Sigmoid colon (tissue), 7 donors: ENCODE data around the gene SHFL. TPM values are rescaled to one million over a fixed set of nuclear protein-coding genes. Genes with fewer than 3 reads are reported as not detected.
A peak's percentile ranks its signal among the peaks of the same experiment; 100 is the strongest.

Experiments used
- DNase-seq: peaks from one replicate; pipeline ENCODE4 v3.0.0-alpha.2; 2019
- H3K27ac ChIP-seq, 4 donors: fragments of 200-600 bp; sonication (generic); one replicate each; pipeline ENCODE4 v1.5.1; 2016 to 2019; ENCODE audit warnings: mild to moderate bottlenecking in 1 of 4
- H3K27me3 ChIP-seq, 3 donors: fragments of 200-600 bp; sonication (generic); one replicate each; pipeline ENCODE4 v1.5.1; 2019; ENCODE audit warnings: mild to moderate bottlenecking in 1 of 3
- H3K36me3 ChIP-seq, 4 donors: fragments of 200-600 bp; sonication (generic); one replicate each; pipeline ENCODE4 v1.5.1; 2016 to 2019
- H3K4me1 ChIP-seq, 4 donors: fragments of 200-600 bp; sonication (generic); one replicate each; pipeline ENCODE4 v1.5.1; 2017 to 2019
- H3K4me3 ChIP-seq, 4 donors: fragments of 200-600 bp; sonication (generic); one replicate each; pipeline ENCODE4 v1.5.1; 2017 to 2019; ENCODE audit warnings: mild to moderate bottlenecking in 2 of 4, moderate library complexity in 1 of 4
- H3K9me3 ChIP-seq, 4 donors: fragments of 200-600 bp in 3 of 4; sonication (generic) in 3 of 4; one replicate each; pipeline versions ENCODE4 v1.5.1 to v1.6.1; 2013 to 2019
- EP300 ChIP-seq, 4 donors: sonication (generic); formaldehyde crosslinking; IDR thresholded peaks; one replicate each; pipeline ENCODE4 v1.6.1; 2017; ENCODE audit warnings: antibody characterized with exemption in 4 of 4
- POLR2A ChIP-seq, 2 donors: fragments of 450-650 bp; IDR thresholded peaks; one replicate each; pipeline ENCODE4 v1.6.1; 2016; ENCODE audit warnings: antibody characterized with exemption in 2 of 2, mild to moderate bottlenecking in 2 of 2, moderate library complexity in 2 of 2
- POLR2AphosphoS5 ChIP-seq, 4 donors: sonication (generic); formaldehyde crosslinking; IDR thresholded peaks; one replicate each; pipeline ENCODE4 v1.6.1; 2017; ENCODE audit warnings: antibody characterized with exemption in 4 of 4
- WGBS, 2 donors: extraction: QIAGEN DNeasy Blood & Tissue Kit; methylation state at CpG; one replicate each; pipeline ENCODE4 v1.1.7; 2013; 5-methylcytosine and 5-hydroxymethylcytosine counted together
- intact Hi-C: fragments of 100-400 bp; cut with DNase I; formaldehyde crosslinking; loops from one replicate; pipeline ENCODE4 v1.15.1; 2023
- polyA plus RNA-seq, 3 donors: library from polyadenylated mRNA; stranded (reverse); fragments of 200-250 nt; gene quantifications; one replicate each; pipeline ENCODE4 v1.2.3, GENCODE V29; 2013
- total RNA-seq, 4 donors: library from RNA; depleted of rRNA; stranded (reverse); fragments of >200 nt; gene quantifications; one replicate each; pipeline ENCODE4 v1.1.0, GENCODE V29; 2016
- TF ChIP-seq, protein P1 (sequence below), 4 experiments: fragments of 450-650 bp in 3 of 4; fragments of 200-600 bp in 1 of 4; IDR thresholded peaks; one replicate each; pipeline ENCODE4 v1.5.1; 2016 to 2019; ENCODE audit warnings: antibody characterized with exemption in 4 of 4, mild to moderate bottlenecking in 3 of 4, moderate library complexity in 2 of 4
- donor health status: healthy with polysubstance abuse.
- donor health status: Bipolar disorder and iron deficiency.
- donor health status: healthy.

SHFL gene
- total and polyA plus RNA-seq, 7 donors, result 17.1 to 44.9 (median 26.2) TPM

DNA sequence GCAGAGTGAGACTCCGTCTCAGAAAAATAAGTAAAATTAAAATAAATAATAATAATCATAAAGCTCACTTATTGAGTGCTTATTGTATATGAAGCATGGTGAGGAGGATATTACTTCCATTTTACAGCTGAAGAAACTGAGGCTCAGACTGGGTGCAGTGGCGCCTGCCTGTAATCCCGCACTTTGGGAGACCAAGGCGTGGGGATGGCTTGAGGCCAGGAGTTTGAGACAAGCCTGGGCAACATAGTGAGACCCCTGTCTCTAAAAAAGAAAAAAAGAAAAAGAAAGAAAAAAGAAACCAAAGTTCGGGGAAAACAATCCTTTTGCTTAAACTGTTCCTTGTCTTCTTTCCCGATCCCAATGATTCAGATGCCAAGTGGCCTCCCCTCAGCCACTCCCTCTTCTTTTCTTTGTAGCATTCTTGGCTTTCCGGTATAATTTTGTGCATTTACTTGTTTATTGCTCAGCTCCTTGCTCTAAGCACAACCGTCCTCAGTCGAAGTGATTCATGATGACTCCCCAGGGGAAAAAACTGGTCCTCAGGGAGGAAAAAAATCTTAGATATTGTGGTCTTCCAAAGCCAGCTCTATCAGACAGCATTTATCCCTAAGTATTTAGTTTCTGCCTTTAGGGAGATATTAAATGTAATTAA is 34.5 kb downstream of the SHFL start:
- 62 to 75% methylated on average over 9 of the region's 9 CpGs for WGBS, 2 donors
- Histone ChIP-seq H3K27me3 (no peaks in the 10 kb centered on the region), H3K4me1 (peaks cover 0 to 30% (median 16%) of the 10 kb centered on the region in 4 donors), H3K9me3 (no peaks in the 10 kb centered on the region), H3K36me3 (peaks cover 16 to 29% (median 23%) of the 10 kb centered on the region in 4 donors), H3K4me3 (no peak overlapping the region), H3K27ac (peak overlapping the region; percentile 37 to 88 (median 79))
- intact Hi-C loops, result no loop called here
- no peak for TF ChIP-seq POLR2A (IDR thresholded peaks at IDR 0.05)
- TF ChIP-seq, protein P1, sequence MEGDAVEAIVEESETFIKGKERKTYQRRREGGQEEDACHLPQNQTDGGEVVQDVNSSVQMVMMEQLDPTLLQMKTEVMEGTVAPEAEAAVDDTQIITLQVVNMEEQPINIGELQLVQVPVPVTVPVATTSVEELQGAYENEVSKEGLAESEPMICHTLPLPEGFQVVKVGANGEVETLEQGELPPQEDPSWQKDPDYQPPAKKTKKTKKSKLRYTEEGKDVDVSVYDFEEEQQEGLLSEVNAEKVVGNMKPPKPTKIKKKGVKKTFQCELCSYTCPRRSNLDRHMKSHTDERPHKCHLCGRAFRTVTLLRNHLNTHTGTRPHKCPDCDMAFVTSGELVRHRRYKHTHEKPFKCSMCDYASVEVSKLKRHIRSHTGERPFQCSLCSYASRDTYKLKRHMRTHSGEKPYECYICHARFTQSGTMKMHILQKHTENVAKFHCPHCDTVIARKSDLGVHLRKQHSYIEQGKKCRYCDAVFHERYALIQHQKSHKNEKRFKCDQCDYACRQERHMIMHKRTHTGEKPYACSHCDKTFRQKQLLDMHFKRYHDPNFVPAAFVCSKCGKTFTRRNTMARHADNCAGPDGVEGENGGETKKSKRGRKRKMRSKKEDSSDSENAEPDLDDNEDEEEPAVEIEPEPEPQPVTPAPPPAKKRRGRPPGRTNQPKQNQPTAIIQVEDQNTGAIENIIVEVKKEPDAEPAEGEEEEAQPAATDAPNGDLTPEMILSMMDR (IDR thresholded peaks at IDR 0.05), result no peak
- no peak for TF ChIP-seq POLR2AphosphoS5 (IDR thresholded peaks at IDR 0.05)
- no peak for TF ChIP-seq EP300 (IDR thresholded peaks at IDR 0.05)
- DNase-seq, result no peak

DNA sequence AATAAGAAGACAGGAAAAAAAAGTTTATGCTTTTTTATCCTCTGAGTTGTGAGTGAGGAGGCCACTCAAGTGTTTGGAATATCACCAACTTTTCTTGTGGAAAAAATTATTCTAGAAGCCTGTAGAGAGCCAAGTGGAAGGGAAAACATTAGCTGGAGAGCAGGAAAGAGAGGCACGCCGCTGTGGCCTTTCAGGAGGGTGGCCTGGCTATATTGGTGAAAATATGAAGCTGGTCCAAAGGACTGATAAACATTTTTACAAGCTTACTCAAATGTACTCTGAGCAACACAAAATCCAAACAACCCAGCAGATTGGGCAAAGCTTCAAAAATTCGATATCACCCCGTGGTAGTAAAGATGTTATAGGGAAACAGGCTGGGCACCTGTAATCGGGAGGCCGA is 35.9 kb downstream of the SHFL start:
- 49 to 70% methylated on average over 6 of the region's 6 CpGs for WGBS, 2 donors

DNA sequence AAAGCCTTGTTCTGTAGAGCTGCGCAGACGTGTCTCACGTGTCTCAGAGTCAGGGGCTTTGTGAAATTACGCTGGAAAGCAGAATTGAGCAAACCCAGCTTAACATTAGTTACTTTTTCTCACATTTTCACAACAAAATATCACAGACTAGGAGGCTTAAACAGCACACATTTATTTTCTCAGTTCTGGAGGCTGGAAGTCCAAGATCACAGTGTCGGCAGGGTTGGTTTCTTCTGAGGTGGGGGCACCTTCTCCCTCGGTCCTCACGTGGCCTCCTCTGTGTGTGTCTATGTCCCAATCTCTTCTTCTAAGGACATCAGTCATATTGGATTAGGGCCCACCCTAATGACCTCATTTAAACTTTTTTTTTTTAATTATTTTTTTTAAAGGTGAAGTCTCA is 38.3 kb downstream of the SHFL start:
- Histone ChIP-seq H3K9me3 (no peaks in the 10 kb centered on the region), H3K27me3 (no peaks in the 10 kb centered on the region), H3K4me3 (no peak overlapping the region), H3K36me3 (peaks cover 0 to 11% (median 0%) of the 10 kb centered on the region in 4 donors), H3K27ac (no peak overlapping the region), H3K4me1 (peaks cover 0 to 15% (median 2%) of the 10 kb centered on the region in 4 donors)
- DNase-seq, result no peak
- TF ChIP-seq, protein P1 (IDR thresholded peaks at IDR 0.05), result no peak
- no peak for TF ChIP-seq POLR2A (IDR thresholded peaks at IDR 0.05)
- TF ChIP-seq EP300 (IDR thresholded peaks at IDR 0.05), result no peak
- TF ChIP-seq POLR2AphosphoS5 (IDR thresholded peaks at IDR 0.05), result no peak
- intact Hi-C loops, result no loop called here
- WGBS, 2 donors, result 95 to 97% methylated on average over 7 of the region's 7 CpGs

More for the DNA sequence above, 35.9 kb downstream of the SHFL start:
- no peak overlapping the region for H3K4me3 ChIP-seq
- H3K9me3 ChIP-seq, result no peaks in the 10 kb centered on the region
- H3K27me3 ChIP-seq, result no peaks in the 10 kb centered on the region
- H3K36me3 ChIP-seq, result peaks cover 2 to 16% (median 9%) of the 10 kb centered on the region in 4 donors
- no peak for DNase-seq
- TF ChIP-seq EP300 (IDR thresholded peaks at IDR 0.05), result no peak
- no peak for TF ChIP-seq POLR2A (IDR thresholded peaks at IDR 0.05)
- TF ChIP-seq POLR2AphosphoS5 (IDR thresholded peaks at IDR 0.05), result no peak
- TF ChIP-seq, protein P1 (IDR thresholded peaks at IDR 0.05), result no peak
- peak overlapping the region; percentile 37 to 88 (median 79) for H3K27ac ChIP-seq
- intact Hi-C loops, result no loop called here
- peaks cover 0 to 30% (median 15%) of the 10 kb centered on the region in 4 donors for H3K4me1 ChIP-seq

DNA sequence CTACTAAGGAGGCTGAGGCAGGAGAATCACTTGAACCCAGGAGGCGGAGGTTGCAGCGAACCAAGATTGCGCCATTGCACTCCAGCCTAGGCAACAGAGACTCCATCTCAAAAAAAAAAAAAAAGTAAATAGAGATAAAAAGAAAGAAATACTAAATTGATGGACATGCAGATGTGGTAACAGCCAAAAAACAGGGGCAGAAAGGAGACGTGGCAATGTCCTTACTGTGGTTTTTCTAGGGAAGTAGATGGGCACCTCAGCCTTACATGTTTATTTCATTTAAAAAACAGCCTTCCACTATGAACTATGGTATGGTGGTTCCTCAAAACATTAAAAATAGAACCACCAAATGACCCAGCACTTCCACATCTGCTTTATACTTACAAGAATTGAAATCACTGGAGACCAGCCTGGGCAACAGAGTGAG is 40.1 kb downstream of the SHFL start:
- no peaks in the 10 kb centered on the region for H3K9me3 ChIP-seq
- no peak overlapping the region for H3K4me3 ChIP-seq
- TF ChIP-seq POLR2AphosphoS5 (IDR thresholded peaks at IDR 0.05) (no peak), POLR2A (IDR thresholded peaks at IDR 0.05) (no peak), EP300 (IDR thresholded peaks at IDR 0.05) (no peak)
- TF ChIP-seq, protein P1 (IDR thresholded peaks at IDR 0.05), result no peak
- no peaks in the 10 kb centered on the region for H3K27me3 ChIP-seq
- intact Hi-C loops, result no loop called here
- peaks cover 0 to 8% (median 0%) of the 10 kb centered on the region in 4 donors for H3K4me1 ChIP-seq
- no peak for DNase-seq
- H3K36me3 ChIP-seq, result peaks cover 0 to 11% (median 1%) of the 10 kb centered on the region in 4 donors
- 79 to 90% methylated on average over 4 of the region's 4 CpGs for WGBS, 2 donors
- H3K27ac ChIP-seq, result peak overlapping the region in 1 of 4 donors; percentile 5
